HG02943 (cell line): ENCODE measurements around the gene KIRREL2.
"Not testable (repeated sequence)": the region's sequence is repeated elsewhere in the genome, so short reads cannot be mapped to it uniquely, and the experiment has no call there.

Experiments
- ATAC-seq: cut with Tn5 transposase; IDR thresholded peaks from one replicate; pipeline ENCODE4 v1.9.1; 2021; ENCODE audit warnings: mild to moderate bottlenecking, low read depth, moderate library complexity; ENCODE audit not compliant: unreplicated experiment

Gene KIRREL2

DNA sequence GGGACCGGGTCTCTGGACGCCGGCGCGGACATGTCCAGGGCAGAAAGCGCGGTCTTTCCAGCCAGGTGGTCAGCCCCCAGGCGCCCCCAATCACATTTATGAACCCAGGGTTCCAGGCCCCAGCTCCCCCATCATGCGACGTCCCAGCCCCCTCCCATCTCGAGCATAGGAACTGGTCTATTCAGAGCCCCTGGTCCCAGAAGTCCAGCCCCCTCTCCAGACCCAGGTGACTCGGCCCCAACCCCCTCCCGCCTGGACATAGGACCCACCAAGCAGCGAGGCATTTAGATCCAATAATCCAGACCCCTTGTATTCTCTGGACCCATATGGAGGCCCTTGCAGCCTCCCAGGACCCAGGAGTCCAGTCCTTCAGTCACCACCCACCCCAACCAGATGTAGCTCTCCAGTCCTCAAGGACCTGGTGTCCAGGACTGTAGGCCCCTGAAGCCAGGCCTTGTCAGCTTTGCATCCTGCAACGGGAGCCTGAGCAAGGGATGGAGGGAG, 12.2 kb downstream of the KIRREL2 start:
- ATAC-seq: no peak

- ATAC-seq: no peak
Measured at GRCh38 chr19:35869327-35870123, 12.8 kb downstream of the KIRREL2 start.

DNA sequence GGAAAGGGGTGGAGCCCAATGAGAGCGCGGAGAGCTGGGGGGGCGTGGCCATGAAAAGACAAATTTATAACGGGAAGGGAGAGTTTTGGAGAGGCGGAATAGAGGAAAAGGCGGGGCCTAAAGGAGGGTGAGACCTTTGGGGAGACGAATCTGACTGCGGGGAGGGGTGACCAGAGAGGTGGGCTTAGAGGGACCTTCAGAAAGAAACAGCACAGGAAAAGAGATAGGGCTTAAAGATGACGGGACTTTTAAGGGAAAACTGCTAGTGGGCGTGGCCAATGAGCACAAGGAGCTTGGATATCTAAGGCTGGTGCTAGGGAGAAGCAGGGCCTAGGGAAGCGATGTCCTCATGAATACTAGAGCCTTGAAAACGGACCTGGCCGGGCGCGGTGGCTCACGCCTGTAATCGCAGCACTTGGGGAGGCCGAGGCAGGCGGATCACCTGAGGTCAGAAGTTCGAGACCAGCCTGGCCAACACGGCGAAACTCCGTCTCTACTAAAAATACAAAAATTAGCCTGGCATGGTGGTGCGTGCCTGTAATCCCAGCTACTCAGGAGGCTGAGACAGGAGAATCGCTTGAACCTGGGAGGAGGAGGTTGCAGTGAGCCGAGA, 13.5 kb downstream of the KIRREL2 start:
- ATAC-seq: not testable (repeated sequence)

GRCh38 chr19:35870798-35871197, 14.1 kb downstream of the KIRREL2 start:
- ATAC-seq: no peak

- no peak for ATAC-seq
Measured at GRCh38 chr19:35871611-35872010, 14.9 kb downstream of the KIRREL2 start.

- no peak for ATAC-seq
Measured at GRCh38 chr19:35872180-35872579, 15.5 kb downstream of the KIRREL2 start.

DNA sequence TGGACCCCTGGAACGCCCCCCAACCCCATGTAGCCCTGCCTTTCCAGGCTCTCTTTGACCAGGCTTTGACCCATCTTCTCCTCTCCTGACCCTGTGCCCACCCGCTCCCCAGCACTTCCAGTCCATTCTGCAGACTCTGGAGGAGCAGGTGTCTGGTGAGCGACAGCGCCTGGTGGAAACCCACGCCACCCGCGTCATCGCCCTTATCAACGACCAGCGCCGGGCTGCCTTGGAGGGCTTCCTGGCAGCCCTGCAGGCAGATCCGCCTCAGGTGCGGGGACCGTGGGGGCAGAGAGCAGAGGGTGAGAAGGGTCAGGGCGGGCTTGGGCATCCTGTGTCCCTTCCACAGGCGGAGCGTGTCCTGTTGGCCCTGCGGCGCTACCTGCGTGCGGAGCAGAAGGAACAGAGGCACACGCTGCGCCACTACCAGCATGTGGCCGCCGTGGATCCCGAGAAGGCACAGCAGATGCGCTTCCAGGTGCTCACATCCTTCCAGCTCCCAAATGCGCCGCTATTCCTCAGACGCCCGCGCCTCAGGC, 17.8 kb downstream of the KIRREL2 start:
- no peak for ATAC-seq

DNA sequence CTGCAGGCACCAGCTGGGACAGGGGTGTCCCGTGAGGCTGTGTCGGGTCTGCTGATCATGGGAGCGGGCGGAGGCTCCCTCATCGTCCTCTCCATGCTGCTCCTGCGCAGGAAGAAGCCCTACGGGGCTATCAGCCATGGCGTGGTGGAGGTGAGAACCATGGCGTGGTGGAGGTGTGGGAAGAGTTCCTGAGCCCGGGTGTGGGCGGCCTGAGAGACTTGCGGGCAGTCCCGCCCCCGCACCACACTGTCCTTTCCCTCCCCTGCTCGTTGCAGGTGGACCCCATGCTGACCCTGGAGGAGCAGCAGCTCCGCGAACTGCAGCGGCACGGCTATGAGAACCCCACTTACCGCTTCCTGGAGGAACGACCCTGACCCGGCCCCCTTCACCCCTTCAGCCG, 22.4 kb downstream of the KIRREL2 start:
- no peak for ATAC-seq

- no peak for ATAC-seq
Measured at GRCh38 chr19:35879770-35880317, 23.1 kb downstream of the KIRREL2 start.

DNA sequence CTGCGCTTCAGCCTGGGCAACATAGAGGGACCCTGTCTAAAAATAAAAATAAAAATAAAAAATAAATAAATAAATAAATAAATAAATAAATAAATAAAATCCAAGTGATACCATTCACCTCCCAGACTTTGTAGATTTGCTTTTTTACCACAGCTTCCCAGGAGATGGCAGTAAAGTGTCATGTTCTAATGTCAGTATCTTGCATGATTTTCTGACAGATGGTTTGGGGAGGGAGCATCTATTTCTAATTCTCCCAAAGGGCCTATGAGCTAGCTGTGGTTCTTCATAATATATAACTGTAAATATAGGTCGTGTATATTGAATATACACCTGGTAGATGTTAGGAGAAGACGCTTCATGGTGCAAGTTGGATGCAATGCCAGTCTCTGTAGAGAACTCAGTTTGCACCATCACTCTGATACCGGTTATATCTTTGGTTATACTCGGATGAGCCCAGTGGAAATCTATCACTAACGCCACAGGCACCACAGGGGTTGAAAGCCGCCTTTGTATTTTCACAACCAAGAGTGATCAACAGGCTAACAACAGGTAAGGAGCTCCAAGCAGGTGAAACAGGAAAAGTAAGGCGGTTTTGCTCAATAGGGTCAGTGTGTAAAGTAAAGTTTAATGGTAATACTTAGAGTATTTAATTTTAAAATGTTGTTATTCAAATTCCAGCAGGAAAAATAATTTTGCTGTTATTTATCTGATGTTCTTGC, 25.6 kb downstream of the KIRREL2 start:
- no peak for ATAC-seq

DNA sequence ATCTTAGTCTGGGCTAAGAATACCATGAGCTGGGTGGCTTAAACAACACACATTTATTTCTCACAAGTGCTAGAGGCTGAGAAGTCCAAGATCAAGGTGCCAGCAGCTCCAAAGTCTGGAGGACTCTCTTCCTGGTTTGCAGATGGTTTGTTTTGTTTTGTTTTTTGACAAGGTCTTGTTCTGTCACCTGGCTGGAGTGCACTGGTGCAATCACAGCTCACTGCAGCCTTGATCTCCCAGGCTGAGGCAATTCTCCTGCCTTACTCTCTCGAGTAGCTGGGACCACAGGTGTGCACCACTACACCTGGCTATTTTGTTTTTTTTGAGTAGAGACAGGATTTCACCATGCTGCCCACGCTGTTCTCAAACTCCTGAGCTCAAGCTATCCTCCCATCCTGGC, 27.2 kb downstream of the KIRREL2 start:
- no peak for ATAC-seq

DNA sequence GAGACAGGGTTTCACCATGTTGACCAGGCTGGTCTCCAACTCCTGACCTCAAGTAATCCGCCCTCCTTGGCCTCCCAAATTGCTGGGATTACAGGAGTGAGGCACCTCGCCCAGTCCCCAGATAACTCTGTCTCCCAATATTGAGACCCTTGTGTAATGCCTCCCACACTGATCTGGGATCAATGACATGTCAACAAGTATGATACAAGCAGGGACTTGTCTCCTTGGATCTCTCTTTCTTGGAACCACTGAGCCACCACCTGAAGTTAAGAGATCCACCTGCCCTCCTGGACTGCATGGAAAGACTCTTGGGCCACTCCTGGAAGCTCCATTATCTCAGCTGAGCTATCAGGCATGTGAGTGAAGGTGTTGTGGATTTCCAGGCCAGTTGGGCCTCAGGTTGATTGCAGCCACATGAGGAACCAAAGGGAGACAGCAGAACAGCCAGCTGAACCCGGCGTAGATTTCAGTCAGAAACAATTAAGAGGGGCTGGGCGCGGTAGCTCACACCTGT, 28.6 kb downstream of the KIRREL2 start:
- ATAC-seq: no peak

GRCh38 chr19:35885904-35886303, 29.2 kb downstream of the KIRREL2 start:
- no peak for ATAC-seq

DNA sequence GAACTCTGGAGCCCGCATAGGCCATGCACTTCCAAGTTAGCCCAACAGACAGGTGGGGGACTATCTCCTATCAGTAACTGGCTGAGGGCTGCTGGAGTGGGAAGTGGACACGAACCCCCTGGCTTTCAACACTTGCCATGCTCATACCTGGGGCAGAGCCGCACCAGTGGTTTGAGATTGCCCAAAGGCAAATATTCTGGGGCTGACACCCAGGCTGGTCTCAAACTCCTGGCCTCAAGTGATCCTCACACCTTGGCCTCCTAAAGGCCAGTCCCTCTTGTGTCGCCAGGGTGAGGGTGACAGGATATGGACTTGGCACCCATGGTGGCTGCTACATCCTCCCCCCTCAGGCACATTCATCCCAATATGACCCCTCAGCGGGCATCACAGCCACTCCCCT, 30.5 kb downstream of the KIRREL2 start:
- ATAC-seq: no peak

GRCh38 chr19:35888398-35888797, 31.7 kb downstream of the KIRREL2 start:
- no peak for ATAC-seq

DNA sequence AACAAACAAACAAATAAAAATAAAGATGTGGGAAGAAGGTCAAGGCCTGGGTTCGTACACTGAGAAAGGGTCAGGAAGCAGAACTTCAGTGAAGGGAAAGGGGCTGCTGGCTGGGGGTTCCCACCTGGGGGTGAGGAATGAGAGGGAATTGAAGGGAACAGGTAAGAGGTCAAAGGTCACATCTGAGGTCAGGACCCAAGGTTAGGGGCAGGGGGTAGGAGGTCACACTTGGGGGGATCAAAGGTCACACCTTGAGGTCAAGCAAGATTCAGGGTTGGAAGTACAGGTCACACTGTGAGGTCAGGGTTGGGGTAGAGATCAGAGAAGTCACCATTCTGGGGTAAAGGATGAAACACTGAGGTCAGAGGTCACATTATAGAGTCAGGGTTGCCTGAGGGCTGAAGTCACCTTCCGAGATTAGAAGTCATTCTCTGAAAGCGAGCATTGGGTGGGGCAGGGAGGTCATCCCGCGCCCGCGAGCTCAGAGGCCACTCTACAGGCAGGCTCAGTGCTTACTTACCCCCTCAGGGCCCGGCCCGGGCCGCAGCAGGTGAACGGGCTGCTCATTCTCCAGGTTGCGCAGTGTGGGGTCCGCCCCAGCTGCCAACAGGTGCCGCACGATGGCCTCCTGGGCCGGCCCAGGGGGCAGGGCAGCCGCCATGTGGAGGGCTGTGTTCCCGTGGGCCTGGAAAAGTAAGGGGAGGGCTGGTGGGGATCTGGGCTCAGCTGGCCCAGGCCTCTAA, 32.8 kb downstream of the KIRREL2 start:
- no peak for ATAC-seq

- ATAC-seq: no peak
Measured at GRCh38 chr19:35890113-35890650, 33.5 kb downstream of the KIRREL2 start.

DNA sequence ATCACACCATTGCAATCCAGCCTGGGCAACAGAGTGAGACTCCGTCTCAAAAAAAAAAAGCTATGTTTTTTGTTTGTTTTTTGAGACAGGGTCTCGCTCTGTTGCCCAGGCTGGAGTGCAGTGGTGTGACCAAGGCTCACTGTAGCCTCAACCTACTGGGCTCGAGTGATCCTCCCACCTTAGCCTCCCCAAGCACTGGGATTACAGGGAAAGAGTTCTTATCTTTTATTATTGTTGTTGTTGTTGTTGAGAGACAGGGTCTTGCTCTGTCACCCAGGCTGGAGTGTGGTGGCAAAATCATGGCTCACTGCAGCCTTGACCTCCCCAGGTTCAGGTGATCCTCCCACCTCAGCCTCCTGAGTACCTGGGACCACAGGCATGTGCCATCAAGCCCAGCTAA, 35.1 kb downstream of the KIRREL2 start:
- ATAC-seq: not testable (repeated sequence)

DNA sequence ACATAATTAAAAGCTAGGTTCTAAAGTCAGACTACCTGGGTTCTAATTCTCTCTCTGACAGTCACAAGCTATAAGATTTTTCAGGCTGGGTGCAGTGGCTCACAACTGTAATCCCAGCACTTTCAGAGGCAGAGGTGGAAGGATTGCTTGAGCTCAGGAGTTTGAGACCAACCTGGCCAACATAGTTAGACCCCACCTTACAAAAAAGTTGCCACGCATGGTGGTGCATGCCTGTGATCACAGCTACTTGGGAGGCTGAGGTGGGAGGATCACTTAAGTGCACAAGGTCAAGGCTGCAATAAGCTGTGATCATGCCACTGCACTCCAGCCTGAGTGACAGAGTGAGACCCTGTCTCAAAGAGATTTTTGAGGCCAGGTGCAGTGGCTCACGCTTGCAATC, 37.6 kb downstream of the KIRREL2 start:
- ATAC-seq: no peak
